B cell (primary cell): ENCODE measurements around the gene CABLES2.

Experiments
- EZH2 ChIP-seq: IDR thresholded peaks from 2 replicates; pipeline ENCODE4 v1.6.1; 2012; ENCODE audit warnings: borderline replicate concordance, low read depth, mild to moderate bottlenecking, moderate library complexity, low read length; ENCODE audit not compliant: insufficient read depth, poor library complexity, severe bottlenecking
- TF ChIP-seq, protein P1 (sequence below): fragments of 200-600 bp; IDR thresholded peaks from one replicate; pipeline ENCODE4 v1.8.0; 2022; ENCODE audit warnings: antibody characterized with exemption, mild to moderate bottlenecking

DNA sequence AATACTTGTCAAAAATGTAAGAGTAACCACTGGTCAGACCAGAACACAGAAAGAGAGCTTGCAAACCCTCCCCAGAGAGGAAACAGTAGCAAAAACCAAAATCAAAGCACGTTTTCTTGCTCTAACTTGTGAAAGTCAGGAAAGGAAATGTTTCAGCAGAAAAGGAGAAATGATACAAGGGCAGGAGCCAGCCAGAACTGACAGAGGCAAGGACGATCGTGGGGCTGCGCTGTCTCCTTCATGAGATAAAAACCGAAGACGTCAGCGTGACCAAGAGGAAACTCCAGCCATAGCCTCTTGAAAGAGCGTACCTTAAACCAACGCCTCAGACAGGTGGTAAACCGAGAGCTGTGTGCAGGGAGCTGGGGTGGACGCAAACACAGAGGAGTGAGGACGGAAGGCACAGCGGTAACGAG, 67.4 kb downstream of the CABLES2 start:
- TF ChIP-seq, protein P1, sequence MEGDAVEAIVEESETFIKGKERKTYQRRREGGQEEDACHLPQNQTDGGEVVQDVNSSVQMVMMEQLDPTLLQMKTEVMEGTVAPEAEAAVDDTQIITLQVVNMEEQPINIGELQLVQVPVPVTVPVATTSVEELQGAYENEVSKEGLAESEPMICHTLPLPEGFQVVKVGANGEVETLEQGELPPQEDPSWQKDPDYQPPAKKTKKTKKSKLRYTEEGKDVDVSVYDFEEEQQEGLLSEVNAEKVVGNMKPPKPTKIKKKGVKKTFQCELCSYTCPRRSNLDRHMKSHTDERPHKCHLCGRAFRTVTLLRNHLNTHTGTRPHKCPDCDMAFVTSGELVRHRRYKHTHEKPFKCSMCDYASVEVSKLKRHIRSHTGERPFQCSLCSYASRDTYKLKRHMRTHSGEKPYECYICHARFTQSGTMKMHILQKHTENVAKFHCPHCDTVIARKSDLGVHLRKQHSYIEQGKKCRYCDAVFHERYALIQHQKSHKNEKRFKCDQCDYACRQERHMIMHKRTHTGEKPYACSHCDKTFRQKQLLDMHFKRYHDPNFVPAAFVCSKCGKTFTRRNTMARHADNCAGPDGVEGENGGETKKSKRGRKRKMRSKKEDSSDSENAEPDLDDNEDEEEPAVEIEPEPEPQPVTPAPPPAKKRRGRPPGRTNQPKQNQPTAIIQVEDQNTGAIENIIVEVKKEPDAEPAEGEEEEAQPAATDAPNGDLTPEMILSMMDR = no peak
- TF ChIP-seq EZH2 = no peak
